GM21447 (cell line): Measurements from ENCODE around the gene MBOAT7.
"Not testable (repeated sequence)": the region's sequence is repeated elsewhere in the genome, so short reads cannot be mapped to it uniquely, and the experiment has no call there.

Experiments used
- ATAC-seq: cut with Tn5 transposase; IDR thresholded peaks from one replicate; pipeline ENCODE4 v1.9.1; 2021; ENCODE audit not compliant: unreplicated experiment

The MBOAT7 gene, protein sequence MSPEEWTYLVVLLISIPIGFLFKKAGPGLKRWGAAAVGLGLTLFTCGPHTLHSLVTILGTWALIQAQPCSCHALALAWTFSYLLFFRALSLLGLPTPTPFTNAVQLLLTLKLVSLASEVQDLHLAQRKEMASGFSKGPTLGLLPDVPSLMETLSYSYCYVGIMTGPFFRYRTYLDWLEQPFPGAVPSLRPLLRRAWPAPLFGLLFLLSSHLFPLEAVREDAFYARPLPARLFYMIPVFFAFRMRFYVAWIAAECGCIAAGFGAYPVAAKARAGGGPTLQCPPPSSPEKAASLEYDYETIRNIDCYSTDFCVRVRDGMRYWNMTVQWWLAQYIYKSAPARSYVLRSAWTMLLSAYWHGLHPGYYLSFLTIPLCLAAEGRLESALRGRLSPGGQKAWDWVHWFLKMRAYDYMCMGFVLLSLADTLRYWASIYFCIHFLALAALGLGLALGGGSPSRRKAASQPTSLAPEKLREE

DNA sequence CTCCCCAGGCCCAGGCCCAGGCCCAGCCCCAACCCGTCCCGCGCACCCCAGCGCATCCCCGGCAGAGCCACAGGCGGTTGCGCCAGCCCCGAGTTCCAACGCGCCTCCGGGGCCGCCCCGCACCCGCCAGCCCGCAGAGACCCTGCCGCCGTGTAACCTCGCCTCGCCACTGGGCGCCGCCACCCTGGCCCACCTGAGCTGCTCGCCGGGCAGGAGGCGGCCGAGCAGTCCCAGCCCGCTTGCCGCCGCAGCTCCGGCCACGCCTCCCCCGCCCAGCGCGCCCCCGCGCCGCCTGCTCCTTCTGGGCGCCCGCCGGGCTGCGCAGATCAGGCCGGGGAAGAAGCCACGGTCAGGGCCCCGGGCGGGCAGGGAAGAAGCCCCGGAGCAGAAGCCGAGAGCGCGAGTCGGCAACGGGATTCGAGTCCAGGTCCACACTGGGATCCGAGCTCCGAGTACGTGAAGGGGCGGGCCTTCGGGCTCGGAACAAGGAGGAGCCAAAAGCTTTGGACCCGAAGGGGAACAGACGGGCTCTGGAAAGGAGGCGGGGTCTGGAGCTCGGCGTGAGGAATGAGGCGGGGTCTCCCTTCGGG, at the start of gene MBOAT7:
Gene MBOAT7, minus strand, starts transcription at position 436 of the 590 bp plus-strand sequence. CDS start 1,072 bp downstream, outside the sequence.
- ATAC-seq = peak; percentile 10

DNA sequence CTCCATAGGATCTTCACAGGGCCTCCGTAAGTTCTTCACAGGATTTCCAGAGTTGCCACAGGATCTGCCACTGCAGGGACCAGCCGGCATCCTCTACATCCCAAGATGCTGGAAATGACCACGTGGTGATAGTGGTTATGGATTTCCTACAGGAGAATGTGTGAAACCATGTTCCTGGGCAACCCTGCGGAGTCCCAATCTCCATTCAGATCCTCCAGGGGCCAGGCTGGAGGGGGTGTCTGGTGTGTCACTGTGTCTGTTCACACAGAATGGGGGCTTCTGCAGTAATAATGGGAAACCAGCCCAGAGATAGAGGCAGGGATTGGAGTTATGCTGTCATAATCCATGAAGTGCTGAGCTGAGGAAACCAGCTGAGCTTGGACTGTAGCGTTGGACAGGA, 44.6 kb upstream of the MBOAT7 start:
- no peak for ATAC-seq

DNA sequence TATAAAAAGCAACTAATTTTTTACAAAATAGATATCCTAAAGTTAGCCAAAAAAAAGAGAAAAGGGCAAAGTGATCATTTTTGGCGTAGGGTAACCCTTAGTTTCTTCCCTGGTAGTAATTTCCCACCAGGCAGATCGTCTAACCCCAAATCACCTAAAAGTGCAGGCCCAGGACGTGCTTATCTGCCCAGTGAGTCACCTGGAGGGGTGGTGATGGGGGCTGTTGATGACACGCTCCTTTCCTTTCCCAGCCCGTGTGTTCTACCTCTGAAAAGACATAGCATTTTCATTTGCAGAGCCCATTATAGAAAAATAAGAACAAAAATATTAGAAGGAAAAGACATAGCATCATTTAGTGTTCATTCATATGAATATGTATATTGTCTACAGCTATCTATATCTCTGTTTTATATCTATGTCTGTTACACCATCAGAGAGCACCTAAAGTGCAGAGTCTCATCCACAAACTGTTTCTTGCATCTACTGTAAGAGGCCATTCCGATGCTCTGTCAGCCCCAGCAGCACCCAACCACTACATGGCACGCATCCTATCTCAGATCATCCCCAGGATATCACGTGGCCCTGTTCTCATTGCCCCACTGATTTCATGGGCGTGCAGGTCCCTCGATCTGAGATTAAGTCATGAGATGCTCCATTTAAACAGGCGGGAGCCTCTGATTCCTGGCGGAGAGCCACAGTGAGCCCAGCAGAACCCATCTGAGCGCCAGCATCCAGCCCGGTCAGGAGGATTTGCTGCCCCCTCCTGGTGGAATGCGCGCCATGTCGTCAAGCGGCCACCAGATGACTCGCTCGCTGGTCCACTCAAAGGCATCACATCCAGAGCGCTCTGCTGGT, 41.9 kb upstream of the MBOAT7 start:
- ATAC-seq = peak; percentile 65

DNA sequence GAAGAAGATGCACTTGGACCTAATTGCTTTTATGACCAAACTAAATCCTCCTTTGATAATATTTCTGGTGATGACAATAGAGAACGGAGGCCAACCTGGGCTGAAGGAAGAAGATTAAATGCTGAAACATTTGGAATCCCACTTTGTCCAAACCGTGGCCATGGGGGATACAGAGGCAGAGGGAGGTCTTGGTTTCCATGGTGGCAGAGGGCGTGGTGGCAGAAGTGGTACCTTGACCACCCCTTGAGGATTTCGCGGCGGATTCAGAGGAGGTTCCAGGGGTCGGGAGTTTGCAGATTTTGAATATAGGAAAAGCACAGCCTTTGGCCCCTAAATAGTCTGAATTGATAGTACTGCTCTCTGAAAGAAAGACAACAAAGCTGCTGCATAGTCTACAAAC, 40.7 kb upstream of the MBOAT7 start:
- ATAC-seq = no peak

DNA sequence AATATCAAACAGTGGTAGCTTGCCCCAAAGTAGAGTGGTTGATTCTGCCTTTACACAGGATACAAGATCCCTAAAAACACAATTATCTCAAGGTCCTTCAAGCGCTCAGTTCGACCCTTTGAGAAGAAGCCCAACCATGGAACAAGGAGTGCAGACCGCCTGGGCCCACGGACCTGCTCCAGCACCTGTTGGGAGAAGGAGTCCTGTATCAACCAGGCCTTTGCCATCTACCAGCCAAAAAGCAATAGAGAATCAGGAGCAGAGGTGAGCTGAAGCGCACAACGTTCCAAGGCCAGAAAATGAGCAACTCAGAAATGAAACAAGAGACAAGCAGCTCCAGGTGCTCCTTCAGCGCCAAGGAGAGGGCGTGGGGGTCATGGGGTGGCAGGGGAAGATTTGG, 39.8 kb upstream of the MBOAT7 start:
- ATAC-seq = no peak

DNA sequence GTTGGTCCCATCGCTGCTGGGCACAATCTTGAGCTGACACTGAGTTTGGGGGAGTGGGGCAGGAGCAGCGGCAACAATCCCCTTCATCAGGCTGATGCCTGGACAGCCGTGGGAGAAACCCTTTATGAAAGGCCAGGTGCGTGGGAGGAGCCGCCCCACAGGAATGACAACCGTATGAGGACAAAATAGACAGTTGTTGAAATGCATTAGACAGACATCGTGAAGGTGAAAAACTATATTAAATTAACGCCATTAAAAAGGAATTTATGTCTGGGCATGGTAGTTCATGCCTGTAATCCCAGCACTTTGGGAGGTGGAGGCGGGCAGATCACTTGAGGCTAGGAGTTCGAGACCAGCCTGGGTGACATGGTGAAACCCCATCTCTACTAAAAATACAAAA, 35.2 kb upstream of the MBOAT7 start:
- not testable (repeated sequence) for ATAC-seq

DNA sequence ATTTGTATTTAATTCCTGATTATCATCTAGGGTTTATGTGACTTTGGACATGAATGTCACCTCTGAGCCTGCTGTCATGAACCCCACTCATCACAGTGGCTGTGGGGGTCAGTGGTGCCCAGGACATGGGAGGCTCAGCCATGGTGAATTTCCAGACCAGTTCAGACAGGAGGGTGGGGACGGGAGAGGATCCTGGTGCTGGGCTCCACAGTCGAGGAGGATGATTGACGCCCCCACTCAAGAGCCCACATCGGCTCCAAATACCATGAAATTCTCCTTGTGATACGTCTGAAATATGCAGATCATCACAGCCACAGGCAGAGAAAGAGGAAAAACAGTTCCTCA, 34.5 kb upstream of the MBOAT7 start:
- not testable (repeated sequence) for ATAC-seq

- ATAC-seq = not testable (repeated sequence)
These were observed 34.0 kb upstream of the MBOAT7 start for GRCh38 chr19:54223277-54223936.

GRCh38 chr19:54222474-54223276, 33.3 kb upstream of the MBOAT7 start, which contains the start of gene LILRB3:
TSS of gene LILRB3 (minus strand) at chr19:54223007. CDS start at chr19:54222976, 31 bp downstream.
- not testable (repeated sequence) for ATAC-seq

DNA sequence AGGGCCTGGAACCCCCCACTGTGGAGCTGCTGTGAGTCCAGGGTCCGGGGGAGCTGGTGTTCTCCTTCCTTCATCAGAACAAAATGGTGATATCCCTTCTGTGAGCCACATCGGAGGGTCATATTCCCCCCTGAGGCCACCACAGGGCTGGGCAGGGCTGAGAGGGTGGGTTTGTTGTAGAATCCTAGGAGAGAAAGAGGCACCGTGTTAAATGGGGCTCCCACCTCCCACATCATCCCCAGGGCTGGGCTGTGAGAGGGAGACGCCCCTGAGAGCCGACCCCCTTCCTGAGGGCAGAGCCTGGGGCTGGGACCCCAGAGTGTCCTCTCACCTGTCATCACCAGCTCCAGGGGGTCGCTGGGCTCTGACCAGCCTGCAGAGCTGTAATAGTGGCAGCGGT, 32.6 kb upstream of the MBOAT7 start:
- not testable (repeated sequence) for ATAC-seq

DNA sequence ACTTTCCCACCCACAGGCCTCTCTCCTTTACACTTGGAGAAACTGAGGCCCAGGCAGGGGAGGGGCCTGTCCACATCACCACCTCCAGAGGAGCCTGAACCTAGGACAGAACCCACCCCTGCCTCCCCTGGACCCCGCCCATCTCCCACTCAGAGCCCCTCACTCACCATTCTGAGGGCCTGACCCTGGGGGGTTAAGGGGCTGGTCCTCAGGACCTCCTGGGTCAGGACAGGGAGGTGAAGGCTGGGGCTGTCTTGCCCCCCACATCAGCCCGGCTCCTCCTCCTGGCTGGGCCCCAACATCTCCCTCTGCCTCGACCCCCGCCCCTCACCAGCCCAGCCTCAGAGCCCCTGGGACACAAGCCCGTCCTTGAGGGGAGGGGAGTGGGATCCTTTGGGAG, 30.3 kb upstream of the MBOAT7 start:
- not testable (repeated sequence) for ATAC-seq

DNA sequence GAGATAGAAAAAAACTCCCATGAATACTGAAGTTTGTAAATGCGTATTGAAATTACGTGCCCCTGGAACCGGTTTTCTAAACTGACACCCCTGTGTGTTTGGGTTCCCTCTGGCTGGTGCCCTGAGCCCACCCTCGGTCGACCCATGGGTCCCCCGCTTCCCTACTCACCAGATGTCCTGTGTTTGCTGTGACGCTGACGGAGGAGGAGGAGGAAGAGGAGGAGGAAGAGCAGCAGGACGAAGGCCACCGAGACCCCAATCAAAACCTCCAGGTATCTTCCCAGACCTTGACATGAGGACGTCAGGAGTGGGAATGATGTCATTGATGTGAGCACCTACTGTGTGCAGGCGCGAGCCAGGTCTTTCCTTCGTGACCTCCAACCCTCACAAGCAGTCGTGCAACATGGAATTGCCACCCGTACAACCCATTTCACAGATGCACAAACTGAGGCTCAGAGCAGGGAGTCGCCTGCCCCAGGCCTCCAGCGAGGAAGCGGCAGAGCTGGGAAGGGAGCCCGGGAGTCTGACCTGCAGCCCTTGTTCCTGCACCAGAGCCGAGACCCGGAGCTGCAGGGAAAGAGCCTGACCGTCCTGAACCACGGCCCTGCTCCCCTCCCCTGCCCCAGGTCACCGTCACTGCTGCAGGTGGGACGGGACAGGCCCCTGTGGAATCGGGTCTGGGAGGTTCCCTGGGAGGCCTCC, 29.7 kb upstream of the MBOAT7 start:
- ATAC-seq = no peak

- no peak for ATAC-seq
These were observed 28.9 kb upstream of the MBOAT7 start for GRCh38 chr19:54218259-54218658.

DNA sequence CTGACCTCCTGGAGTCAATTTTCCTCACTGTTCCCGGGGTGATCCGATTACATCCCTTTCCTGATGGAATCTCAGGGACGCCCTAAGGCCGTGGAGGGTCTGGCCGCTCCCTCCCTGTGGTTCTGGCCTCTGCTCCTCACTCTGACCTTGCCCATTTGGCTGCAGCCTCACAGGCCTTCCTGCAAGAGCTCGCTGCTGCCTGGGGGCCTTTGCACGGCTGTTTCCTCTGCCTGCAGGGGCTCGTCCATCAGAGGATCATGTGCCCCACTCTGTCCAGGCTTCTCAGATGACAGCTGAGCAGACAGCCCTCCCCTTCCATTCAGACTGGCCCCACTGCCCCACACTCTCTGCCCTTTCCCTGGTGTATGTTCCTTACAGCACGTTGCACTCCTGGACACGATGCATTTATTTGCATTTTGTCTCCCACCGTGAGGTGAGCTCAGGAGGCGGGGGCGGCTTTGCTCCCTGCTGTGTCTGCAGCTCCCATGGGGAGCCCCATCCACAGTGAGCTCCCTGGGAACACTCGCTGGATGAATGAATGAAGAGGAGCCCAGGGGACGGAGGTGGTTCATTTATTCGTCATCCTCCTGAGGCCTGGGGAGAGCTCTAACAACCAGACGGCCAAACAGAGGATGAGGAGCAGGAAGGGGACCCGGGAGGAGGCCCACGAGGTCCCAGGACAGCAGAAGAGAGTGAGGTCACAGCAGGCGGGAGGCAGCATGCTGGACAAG, 28.3 kb upstream of the MBOAT7 start:
- not testable (repeated sequence) for ATAC-seq

GRCh38 chr19:54216869-54217268, 27.5 kb upstream of the MBOAT7 start:
- ATAC-seq = no peak

DNA sequence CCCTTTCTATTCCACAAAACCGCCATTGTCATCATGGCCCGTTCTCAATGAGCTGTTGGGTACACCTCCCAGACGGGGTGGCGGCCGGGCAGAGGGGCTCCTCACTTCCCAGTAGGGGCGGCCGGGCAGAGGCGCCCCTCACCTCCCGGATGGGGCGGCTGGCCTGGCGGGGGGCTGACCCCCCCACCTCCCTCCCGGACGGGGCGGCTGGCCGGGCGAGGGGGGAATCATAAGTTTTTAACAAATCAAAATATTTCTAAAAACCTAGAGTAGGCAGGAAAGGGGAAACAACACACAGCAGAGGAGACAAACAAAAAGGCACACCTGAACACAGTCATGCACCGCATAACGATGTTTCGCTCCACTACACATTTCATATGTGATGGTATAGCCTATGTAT, 25.4 kb upstream of the MBOAT7 start:
- not testable (repeated sequence) for ATAC-seq

DNA sequence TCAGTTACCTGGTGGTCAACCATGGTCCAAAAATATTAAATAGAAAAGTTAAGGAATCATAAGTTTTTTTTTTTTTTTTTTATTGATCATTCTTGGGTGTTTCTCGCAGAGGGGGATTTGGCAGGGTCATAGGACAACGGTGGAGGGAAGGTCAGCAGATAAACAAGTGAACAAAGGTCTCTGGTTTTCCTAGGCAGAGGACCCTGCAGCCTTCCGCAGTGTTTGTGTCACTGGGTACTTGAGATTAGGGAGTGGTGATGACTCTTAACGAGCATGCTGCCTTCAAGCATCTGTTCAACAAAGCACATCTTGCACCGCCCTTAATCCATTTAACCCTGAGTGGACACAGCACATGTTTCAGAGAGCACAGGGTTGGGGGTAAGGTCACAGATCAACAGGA, 24.8 kb upstream of the MBOAT7 start:
- not testable (repeated sequence) for ATAC-seq

- no peak for ATAC-seq
These were observed 21.9 kb upstream of the MBOAT7 start for GRCh38 chr19:54211235-54211634.
